IMR-90 (cell line): ENCODE measurements around the gene ANKFY1.

Experiments used
- CEBPB ChIP-seq: IDR thresholded peaks from 2 replicates; pipeline ENCODE4 v1.6.1; 2012; ENCODE audit warnings: low read depth, low read length, improper control_type of control experiment
- CHD1 ChIP-seq: IDR thresholded peaks from 2 replicates; pipeline ENCODE4 v1.6.1; 2012; ENCODE audit warnings: low read depth, low read length, improper control_type of control experiment
- FOS ChIP-seq: fragments of 150-350 bp; IDR thresholded peaks from 2 replicates; pipeline ENCODE4 v1.6.1; 2016; ENCODE audit warnings: low read depth, low read length
- MAZ ChIP-seq: IDR thresholded peaks from 2 replicates; pipeline ENCODE4 v1.6.1; 2012; ENCODE audit warnings: low read depth, mild to moderate bottlenecking, low read length, improper control_type of control experiment, moderate library complexity, borderline replicate concordance
- MXI1 ChIP-seq: IDR thresholded peaks from 2 replicates; pipeline ENCODE4 v1.6.1; 2012; ENCODE audit warnings: low read depth, mild to moderate bottlenecking, low read length, moderate library complexity, borderline replicate concordance
- NFE2L2 ChIP-seq: fragments of 150-350 bp; IDR thresholded peaks from 2 replicates; pipeline ENCODE4 v1.6.1; 2016; ENCODE audit warnings: low read depth, mild to moderate bottlenecking, low read length
- POLR2A ChIP-seq: IDR thresholded peaks from 2 replicates; pipeline ENCODE4 v1.6.1; 2012; ENCODE audit warnings: mild to moderate bottlenecking, low read depth, low read length
- RAD21 ChIP-seq: IDR thresholded peaks from 2 replicates; pipeline ENCODE4 v1.6.1; 2012; ENCODE audit warnings: low read length, improper control_type of control experiment
- RFX5 ChIP-seq: IDR thresholded peaks from 2 replicates; pipeline ENCODE4 v1.8.0; 2012; ENCODE audit warnings: low read depth, mild to moderate bottlenecking, low read length, moderate library complexity
- SMC3 ChIP-seq: fragments of 150-350 bp; IDR thresholded peaks from 2 replicates; pipeline ENCODE4 v1.6.1; 2016; ENCODE audit warnings: low read depth, mild to moderate bottlenecking, antibody characterized with exemption, low read length, moderate library complexity
- TF ChIP-seq, protein P1 (sequence below): conservative IDR thresholded peaks from 2 replicates; pipeline ENCODE4 v1.5.1; 2012; ENCODE audit warnings: mild to moderate bottlenecking, low read depth, low read length, improper control_type of control experiment
- TF ChIP-seq, protein P2 (sequence below): fragments of 150-350 bp; IDR thresholded peaks from 2 replicates; pipeline ENCODE4 v1.6.1; 2016; ENCODE audit warnings: low read depth, mild to moderate bottlenecking, low read length, moderate library complexity, borderline replicate concordance
- TF ChIP-seq, protein P3 (sequence below): fragments of 150-350 bp; IDR thresholded peaks from 2 replicates; pipeline ENCODE4 v1.6.1; 2017; ENCODE audit warnings: mild to moderate bottlenecking, antibody characterized with exemption, low read length, low read depth

DNA sequence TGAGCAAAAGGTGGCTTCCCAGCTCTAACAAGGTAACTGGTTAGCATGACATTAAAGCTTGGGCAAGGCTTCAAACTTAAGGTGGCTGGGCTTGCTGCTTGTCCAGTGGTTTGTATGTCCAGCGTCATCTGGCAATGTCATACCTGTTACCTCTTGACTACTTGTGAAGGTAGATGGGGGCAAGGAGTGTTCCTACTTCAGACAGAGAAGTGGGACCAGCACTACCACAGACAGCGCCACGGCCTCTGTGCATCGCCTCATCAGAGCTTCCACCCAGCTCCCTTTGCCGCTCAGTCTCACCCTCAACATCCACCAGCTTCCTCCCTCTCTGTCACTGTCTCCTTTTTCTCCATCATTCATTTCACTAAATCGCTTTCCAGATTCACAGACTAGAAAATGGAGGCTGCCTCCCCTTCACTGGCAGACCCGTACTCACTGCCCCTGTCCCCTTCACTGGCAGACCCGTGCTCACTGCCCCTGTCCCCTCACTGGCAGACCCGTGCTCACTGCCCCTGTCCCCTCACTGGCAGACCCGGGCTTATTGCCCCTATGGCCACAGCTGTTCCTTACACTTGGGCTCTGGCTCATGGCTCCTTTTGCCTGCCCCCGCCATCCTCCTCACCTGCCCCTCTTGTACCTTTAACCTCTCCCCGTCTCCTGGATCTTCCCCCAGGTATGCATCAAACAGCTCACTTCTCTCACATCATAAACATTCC is 106.0 kb downstream of the ANKFY1 start:
- TF ChIP-seq POLR2A: no peak
- TF ChIP-seq SMC3: no peak
- TF ChIP-seq RAD21: no peak
- TF ChIP-seq, protein P1, sequence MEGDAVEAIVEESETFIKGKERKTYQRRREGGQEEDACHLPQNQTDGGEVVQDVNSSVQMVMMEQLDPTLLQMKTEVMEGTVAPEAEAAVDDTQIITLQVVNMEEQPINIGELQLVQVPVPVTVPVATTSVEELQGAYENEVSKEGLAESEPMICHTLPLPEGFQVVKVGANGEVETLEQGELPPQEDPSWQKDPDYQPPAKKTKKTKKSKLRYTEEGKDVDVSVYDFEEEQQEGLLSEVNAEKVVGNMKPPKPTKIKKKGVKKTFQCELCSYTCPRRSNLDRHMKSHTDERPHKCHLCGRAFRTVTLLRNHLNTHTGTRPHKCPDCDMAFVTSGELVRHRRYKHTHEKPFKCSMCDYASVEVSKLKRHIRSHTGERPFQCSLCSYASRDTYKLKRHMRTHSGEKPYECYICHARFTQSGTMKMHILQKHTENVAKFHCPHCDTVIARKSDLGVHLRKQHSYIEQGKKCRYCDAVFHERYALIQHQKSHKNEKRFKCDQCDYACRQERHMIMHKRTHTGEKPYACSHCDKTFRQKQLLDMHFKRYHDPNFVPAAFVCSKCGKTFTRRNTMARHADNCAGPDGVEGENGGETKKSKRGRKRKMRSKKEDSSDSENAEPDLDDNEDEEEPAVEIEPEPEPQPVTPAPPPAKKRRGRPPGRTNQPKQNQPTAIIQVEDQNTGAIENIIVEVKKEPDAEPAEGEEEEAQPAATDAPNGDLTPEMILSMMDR: no peak
- no peak for TF ChIP-seq FOS
- TF ChIP-seq, protein P2, sequence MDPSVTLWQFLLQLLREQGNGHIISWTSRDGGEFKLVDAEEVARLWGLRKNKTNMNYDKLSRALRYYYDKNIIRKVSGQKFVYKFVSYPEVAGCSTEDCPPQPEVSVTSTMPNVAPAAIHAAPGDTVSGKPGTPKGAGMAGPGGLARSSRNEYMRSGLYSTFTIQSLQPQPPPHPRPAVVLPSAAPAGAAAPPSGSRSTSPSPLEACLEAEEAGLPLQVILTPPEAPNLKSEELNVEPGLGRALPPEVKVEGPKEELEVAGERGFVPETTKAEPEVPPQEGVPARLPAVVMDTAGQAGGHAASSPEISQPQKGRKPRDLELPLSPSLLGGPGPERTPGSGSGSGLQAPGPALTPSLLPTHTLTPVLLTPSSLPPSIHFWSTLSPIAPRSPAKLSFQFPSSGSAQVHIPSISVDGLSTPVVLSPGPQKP: no peak
- TF ChIP-seq CHD1: no peak
- TF ChIP-seq MAZ: no peak
- TF ChIP-seq RFX5: no peak
- TF ChIP-seq, protein P3, sequence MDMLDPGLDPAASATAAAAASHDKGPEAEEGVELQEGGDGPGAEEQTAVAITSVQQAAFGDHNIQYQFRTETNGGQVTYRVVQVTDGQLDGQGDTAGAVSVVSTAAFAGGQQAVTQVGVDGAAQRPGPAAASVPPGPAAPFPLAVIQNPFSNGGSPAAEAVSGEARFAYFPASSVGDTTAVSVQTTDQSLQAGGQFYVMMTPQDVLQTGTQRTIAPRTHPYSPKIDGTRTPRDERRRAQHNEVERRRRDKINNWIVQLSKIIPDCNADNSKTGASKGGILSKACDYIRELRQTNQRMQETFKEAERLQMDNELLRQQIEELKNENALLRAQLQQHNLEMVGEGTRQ: no peak
- no peak for TF ChIP-seq NFE2L2
- no peak for TF ChIP-seq CEBPB
- TF ChIP-seq MXI1: no peak
